Sigmoid colon (tissue), 3 donors: ENCODE data around the gene HDAC3.

Experiments used
- POLR2A ChIP-seq, 2 donors: fragments of 450-650 bp; IDR thresholded peaks; one replicate each; pipeline ENCODE4 v1.6.1; 2016; ENCODE audit warnings: antibody characterized with exemption in 2 of 2, mild to moderate bottlenecking in 2 of 2, moderate library complexity in 2 of 2
- TF ChIP-seq, protein P1 (sequence below), 4 experiments: fragments of 450-650 bp in 3 of 4; fragments of 200-600 bp in 1 of 4; IDR thresholded peaks; one replicate each; pipeline ENCODE4 v1.5.1; 2016 to 2019; ENCODE audit warnings: antibody characterized with exemption in 4 of 4, mild to moderate bottlenecking in 3 of 4, moderate library complexity in 2 of 4

DNA sequence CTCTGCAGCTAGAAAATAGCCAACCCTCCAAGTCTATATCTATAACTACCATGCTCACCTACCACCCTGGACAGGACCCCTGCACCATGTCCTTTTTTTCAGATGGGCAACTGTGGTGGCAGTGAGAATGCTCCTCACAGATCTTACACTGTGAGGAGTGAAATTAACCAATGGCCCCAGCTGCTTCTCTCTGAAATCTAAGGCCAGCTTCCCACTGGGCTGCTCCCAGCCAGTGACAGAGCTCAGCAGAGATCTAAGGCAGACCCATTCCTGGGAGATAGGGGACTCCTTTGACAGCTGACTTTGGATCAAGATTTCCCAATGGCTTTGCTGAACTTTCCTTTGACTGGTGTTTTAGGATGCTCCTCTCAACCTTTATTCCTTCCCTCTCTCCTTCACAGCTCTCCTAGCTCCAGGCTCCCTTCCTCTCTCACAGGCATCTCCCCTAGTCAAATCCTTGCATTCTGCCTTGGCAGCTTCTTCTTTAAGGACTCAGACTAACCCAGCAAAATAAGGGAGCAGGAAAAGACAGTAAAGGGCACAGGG, 47.0 kb upstream of the HDAC3 start:
- TF ChIP-seq, protein P1, sequence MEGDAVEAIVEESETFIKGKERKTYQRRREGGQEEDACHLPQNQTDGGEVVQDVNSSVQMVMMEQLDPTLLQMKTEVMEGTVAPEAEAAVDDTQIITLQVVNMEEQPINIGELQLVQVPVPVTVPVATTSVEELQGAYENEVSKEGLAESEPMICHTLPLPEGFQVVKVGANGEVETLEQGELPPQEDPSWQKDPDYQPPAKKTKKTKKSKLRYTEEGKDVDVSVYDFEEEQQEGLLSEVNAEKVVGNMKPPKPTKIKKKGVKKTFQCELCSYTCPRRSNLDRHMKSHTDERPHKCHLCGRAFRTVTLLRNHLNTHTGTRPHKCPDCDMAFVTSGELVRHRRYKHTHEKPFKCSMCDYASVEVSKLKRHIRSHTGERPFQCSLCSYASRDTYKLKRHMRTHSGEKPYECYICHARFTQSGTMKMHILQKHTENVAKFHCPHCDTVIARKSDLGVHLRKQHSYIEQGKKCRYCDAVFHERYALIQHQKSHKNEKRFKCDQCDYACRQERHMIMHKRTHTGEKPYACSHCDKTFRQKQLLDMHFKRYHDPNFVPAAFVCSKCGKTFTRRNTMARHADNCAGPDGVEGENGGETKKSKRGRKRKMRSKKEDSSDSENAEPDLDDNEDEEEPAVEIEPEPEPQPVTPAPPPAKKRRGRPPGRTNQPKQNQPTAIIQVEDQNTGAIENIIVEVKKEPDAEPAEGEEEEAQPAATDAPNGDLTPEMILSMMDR (IDR thresholded peaks at IDR 0.05) = no peak
- no peak for TF ChIP-seq POLR2A (IDR thresholded peaks at IDR 0.05)
